HG03439 (cell line): ENCODE measurements around the gene FEZF2.

Source experiments
- ATAC-seq: cut with Tn5 transposase; IDR thresholded peaks from one replicate; pipeline ENCODE4 v1.9.1; 2021; ENCODE audit warnings: mild to moderate bottlenecking, moderate library complexity; ENCODE audit not compliant: unreplicated experiment

The FEZF2 gene

DNA sequence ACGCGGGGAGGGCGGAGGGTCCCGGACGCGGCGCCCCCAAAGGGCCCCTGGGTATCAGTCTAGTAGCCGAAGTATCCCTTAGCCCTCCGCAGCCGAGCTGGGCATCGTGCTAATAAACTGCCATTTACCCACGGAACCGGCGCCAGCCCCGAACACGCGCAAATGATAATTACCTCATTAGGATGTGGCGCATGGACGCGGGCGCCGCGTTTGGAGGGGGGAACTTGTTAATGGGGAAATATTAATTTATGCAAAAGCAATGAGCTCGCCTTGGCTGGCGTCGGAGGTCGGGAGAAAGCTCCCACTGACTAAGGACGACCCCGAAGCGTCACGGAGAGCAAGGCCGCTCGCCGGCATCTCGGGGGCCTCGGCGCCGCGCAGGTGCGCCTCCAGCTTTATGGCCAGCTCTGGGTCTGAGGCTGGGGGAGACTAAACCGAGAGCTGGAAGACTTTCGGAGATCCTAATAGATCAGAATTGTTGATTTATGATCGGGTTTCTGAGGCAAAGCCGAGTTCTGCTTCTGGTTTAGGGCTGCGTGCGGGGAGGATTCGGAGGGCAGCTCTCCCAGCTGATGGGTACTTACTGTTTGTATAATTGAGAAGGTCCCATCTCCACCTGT lies 474 bp upstream of the FEZF2 start:
- ATAC-seq, result no peak

GRCh38 chr3:62372621-62373041 lies 719 bp downstream of the FEZF2 start:
- ATAC-seq, result no peak

DNA sequence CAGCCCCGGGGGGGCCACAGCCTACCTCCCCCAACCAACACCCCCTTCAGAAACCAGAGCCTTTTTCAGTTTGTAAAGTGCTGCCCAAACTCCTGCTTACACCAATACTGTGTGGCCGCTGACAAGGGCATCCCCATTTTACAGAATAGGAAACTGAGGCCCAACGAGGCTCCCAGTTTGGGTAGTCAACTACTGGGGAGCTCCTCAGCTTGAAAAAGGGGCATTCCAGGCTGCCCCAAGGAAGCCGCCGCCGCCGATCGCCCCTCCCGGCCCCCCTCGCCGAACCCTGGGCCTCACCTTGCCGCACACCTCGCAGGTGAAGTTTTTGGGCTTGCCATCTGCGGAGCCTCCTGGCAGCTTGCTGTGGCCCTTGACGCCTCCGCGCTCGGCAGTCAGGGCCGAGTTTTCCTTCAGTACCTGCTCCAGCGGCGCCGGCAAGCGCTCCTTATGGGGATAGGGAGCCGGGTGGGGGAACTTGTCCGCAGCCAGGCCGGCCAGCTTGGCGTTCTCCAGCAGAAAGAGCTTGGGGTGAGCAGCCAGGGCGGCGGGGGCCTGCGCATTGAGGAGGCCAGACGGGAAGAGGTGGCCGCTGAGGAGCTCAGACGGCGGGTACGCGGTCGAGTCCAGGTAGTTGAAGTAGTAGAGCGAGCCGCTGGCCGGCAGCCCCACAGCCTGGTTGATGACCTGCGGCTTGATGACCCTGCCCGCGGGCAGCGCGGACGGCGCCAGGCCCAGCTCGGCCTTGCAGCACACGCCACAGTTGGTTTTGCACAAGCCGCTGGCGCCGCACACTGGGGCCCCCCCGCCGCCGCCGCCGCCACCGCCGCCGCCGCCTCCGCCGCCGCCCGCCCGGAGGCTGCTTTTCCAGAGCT lies 1.4 kb downstream of the FEZF2 start:
- ATAC-seq, result no peak

- no peak for ATAC-seq
These were observed 2.3 kb downstream of the FEZF2 start for GRCh38 chr3:62370858-62371719.

DNA sequence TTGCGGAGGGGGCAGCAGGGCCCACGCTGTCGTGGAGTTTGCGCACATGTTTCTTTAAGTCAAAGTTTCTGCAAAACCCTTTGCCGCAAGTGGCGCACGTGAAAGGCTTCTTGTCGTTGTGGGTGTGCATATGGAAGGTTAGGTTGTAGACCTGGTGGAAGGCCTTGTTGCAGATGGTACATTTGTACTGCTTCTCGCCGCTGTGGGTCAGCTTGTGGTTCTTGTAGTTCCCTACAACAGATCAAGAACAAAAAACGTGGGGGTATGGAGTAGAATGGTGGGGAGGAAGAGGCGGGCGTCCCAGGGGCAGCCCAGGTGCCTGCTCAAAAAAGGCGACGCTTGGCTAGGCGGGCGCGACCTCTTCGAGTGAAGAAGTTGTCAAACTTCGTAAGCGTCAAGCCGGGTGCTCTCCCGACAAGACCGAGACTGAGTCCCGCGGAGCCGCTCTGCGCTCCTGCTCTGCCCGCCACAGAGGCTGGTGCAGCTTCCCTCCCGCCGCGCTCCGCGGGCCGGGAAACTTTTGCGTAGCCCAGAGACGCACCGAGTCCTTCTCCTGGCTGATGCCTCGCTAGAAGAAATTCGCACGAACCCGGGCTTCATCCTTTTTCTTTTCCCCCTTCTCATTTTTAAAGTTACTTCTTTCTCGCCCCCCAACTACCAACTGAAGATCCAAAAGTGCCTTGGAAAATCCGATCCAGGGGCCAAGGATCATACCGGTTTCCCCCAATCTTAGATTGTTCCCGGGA lies 3.1 kb downstream of the FEZF2 start:
- no peak for ATAC-seq

DNA sequence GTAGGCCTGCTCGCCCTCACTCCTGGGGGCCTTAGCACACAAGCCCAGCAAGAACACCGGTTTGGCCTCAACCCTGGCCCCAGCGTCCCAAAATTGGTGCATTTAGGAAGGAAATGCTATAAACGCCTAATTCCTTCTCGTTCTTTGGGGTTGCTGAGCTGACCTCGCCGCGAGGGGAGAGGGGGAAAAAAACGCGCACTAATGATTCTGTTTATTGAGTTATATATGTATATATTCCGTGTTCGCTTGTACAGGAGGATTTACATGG lies 3.9 kb downstream of the FEZF2 start:
- no peak for ATAC-seq

- ATAC-seq, result no peak
These were observed 4.5 kb downstream of the FEZF2 start for GRCh38 chr3:62368705-62369475.

GRCh38 chr3:62368290-62368704 lies 5.1 kb downstream of the FEZF2 start:
- ATAC-seq, result no peak

GRCh38 chr3:62367763-62368195 lies 5.6 kb downstream of the FEZF2 start:
- ATAC-seq, result no peak

DNA sequence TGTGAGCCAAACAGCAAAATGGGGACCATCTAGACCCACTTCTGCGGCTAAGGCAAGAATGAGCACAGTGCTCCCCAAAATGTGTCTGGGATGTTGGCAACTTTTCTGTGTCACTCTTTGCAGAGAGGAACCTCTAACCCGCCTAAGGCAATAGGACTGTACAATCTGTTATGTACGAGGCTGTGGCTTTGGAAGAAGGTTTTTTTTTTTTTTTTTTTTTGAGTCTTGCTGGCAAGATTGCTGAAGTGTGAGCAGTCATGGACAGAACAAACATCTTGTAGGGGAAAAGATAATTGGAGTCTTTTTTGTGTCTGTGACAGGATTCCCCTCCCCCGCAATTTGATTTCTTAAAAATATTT lies 7.2 kb downstream of the FEZF2 start:
- no peak for ATAC-seq

GRCh38 chr3:62365391-62366125 lies 7.8 kb downstream of the FEZF2 start:
- ATAC-seq, result no peak

DNA sequence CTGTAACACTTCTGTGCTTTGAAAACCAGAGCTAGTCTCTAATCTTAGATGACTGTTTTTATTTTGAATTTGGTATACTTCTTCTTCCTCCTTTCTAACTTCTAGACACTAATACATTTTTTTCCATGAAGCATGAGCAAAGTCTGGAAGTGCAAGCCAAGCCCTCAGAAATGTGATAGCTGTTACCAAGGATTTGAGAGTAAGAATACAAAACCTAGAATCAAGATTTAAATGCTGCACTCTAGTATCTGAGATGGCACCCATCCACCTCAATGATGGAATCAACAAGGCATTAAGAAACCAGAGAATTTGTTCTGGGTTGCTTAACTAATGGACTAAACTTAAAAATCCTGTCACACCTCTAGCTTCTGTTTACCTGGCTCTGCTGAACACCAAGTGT lies 9.2 kb downstream of the FEZF2 start:
- ATAC-seq, result no peak

DNA sequence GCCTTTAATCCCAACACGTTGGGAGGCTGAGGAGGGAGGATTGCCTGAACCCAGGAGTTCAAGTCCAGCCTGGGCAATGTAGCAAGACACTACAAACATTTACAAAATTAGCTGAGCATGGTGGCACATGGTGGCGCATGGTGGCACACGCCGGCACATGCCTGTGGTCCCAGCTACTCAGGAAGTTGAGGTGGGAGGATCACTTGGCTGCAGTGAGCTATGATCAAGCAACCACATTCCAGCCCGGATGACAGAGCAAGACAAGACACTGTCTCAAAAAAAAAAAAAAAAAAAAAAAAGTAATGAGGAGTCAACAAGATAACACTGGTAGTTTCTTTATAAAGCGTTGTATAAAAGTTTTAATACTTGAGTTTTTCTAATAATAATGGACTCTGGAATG lies 10.1 kb downstream of the FEZF2 start:
- ATAC-seq, result no peak

GRCh38 chr3:62361824-62362223 lies 11.5 kb downstream of the FEZF2 start:
- ATAC-seq, result no peak

GRCh38 chr3:62361261-62361660 lies 12.1 kb downstream of the FEZF2 start:
- no peak for ATAC-seq

DNA sequence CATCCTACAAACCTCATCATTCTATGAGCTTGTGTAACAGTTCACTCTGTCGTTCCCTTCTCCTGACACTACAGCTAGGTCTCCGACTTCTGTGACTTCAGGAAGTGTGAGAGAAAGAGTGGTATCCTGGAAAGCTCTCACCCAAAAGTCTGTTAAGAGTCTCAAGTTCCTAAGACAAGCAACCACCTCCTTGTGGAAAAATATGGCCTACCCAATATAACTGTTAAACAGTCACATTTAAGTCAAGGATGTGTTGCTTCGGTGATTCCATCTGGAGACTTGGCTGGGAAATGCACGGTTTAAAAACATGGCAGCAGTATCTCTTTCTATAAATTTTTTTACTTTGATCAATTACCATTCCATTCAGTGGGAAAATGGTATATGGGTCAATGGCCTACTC lies 13.8 kb downstream of the FEZF2 start:
- ATAC-seq, result no peak

DNA sequence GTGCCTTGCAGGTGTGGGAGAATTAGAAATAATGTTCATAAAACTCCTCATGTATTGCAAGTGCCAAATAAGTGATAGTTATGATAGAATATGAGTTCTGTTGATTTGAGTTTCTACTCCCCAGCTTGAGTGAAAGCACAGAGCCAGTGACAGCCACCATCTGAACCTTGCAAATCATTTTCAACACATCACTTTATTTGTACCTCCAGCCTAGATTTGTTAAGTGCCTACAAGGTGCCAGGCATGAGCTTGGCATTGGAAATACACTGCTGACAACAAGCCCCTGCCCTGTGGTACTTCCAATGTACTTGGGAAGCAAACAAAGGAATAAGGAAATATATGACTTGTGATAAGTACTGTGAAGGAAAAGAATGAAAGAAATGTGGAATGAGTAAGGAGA lies 17.0 kb downstream of the FEZF2 start:
- no peak for ATAC-seq

GRCh38 chr3:62355703-62356102 lies 17.6 kb downstream of the FEZF2 start:
- ATAC-seq, result no peak

GRCh38 chr3:62343755-62344154 lies 29.6 kb downstream of the FEZF2 start:
- no peak for ATAC-seq

- ATAC-seq, result no peak
These were observed 38.2 kb downstream of the FEZF2 start for GRCh38 chr3:62335196-62335595.
